ENCODE results near the gene ANKRD23. TPM values are rescaled to one million over a fixed set of nuclear protein-coding genes. Genes with fewer than 3 reads are reported as not detected.

ANKRD23 gene
- total and polyA plus RNA-seq, 3 donors from 2014 or later: 5.3 to 7.5 (median 6.8) TPM

DNA sequence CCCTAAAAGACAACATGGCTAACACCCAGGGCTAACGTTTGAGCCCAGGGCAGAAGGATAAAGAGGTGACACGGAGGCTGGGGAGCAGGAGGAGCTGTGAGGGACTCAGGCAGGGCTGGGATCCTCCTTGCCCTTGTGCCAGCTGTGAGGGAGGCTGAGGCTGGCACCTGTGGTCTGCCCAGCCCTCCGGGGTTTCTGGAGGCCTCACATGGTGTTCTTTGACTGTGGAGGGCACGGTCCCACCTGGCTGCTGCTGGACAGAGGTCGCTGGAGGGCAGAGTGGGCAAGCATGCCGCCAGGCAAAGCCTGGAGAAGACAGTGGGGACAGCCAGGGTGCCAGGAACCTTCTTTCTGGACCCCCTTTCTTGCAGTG is 54.6 kb downstream of the ANKRD23 start:
- no peaks in the 10 kb centered on the region for H3K4me1 ChIP-seq
- no peak for DNase-seq
- intact Hi-C loops (cut with DNase I; ENCODE audit: low total_unique reads): no loop called here
- no peaks in the 10 kb centered on the region for H3K36me3 ChIP-seq (ENCODE audit: low read depth, missing control alignments)
- TF ChIP-seq, protein P1, sequence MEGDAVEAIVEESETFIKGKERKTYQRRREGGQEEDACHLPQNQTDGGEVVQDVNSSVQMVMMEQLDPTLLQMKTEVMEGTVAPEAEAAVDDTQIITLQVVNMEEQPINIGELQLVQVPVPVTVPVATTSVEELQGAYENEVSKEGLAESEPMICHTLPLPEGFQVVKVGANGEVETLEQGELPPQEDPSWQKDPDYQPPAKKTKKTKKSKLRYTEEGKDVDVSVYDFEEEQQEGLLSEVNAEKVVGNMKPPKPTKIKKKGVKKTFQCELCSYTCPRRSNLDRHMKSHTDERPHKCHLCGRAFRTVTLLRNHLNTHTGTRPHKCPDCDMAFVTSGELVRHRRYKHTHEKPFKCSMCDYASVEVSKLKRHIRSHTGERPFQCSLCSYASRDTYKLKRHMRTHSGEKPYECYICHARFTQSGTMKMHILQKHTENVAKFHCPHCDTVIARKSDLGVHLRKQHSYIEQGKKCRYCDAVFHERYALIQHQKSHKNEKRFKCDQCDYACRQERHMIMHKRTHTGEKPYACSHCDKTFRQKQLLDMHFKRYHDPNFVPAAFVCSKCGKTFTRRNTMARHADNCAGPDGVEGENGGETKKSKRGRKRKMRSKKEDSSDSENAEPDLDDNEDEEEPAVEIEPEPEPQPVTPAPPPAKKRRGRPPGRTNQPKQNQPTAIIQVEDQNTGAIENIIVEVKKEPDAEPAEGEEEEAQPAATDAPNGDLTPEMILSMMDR (IDR thresholded peaks at IDR 0.05): no peak
- TF ChIP-seq POLR2A (IDR thresholded peaks at IDR 0.05): no peak
- H3K27ac ChIP-seq: no peak overlapping the region
- H3K4me3 ChIP-seq: no peak overlapping the region
- WGBS, 2 donors: 84 to 86% methylated on average over 6 of the region's 6 CpGs
- no peaks in the 10 kb centered on the region for H3K27me3 ChIP-seq
- H3K9me3 ChIP-seq: no peaks in the 10 kb centered on the region

DNA sequence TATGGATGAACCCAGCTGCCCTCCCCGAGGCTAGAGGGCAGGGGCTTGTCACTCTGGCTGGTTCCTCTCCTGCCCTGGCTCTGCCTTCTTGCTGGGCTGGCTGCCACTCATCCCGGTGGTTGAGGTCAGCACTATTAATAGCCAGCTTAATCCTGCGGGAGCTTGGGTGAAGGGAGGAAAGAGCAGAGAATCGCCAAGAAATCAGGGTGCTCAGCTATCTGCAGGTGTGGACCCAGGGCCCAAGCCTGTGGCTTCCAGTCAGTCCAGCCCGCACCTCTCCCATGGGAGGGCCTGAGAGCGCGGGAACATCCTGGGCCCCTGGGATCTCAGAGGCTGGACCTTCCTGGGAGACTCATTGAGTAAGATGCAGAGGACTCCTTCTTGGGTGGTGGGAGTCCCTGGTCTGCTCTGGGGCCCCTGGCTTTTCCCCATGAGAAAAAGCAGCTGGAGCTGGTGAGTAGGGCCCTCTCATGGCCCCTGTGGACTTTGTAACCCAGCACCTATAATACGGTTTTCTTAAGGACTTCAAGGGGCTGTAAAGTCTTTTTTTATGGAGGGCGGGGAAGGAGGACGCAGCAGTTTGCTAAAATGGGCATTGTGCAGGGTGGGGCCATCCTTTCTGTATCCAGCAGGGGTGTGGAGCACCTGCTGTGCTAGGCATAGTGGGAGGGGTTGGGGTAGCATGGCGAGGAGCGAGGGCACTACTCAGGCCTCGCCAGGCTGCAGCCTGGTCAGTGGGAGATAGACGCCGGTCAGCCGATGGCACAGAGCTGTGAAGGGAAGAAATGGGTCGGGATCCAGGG is 55.2 kb downstream of the ANKRD23 start:
- H3K27me3 ChIP-seq: no peaks in the 10 kb centered on the region
- peak; percentile 57 for DNase-seq
- no peaks in the 10 kb centered on the region for H3K4me1 ChIP-seq
- no peak overlapping the region for H3K4me3 ChIP-seq
- no peaks in the 10 kb centered on the region for H3K36me3 ChIP-seq (ENCODE audit: low read depth, missing control alignments)
- WGBS, 2 donors: 74 to 83% methylated on average over 16 to 17 of the region's 17 CpGs
- no peaks in the 10 kb centered on the region for H3K9me3 ChIP-seq
- H3K27ac ChIP-seq: no peak overlapping the region
- intact Hi-C loops (cut with DNase I; ENCODE audit: low total_unique reads): no loop called here
- TF ChIP-seq, protein P1 (IDR thresholded peaks at IDR 0.05): no peak
- TF ChIP-seq POLR2A (IDR thresholded peaks at IDR 0.05): no peak

MicroRNAs within 50 kb of the gene (microRNA counts, 767-probe panel; counts per million panel counts)
- microRNA hsa-miR-3127-5p: 0 to 152 counts per million in 2 donors

Small RNA genes within 50 kb of the gene (microRNA-seq; reads per million reads assigned to microRNA genes)
- 2.8 to 4.9 reads per million in 2 donors for gene MIR3127 (ENCODE audit: borderline number of aligned reads in 2 of 2, borderline replicate concordance in 1 of 2)

Small RNA genes within 50 kb of the gene (small RNA-seq; reads per million reads assigned to genes)
- gene MIR3127: 0.46 to 0.47 reads per million in 2 donors

Other genes with a start within 250 kb of the ANKRD23 start
- gene KANSL3, start 205.7 kb downstream of the ANKRD23 start, total RNA-seq: 100 to 1,000 TPM in 1 of 2 donors, 10 to 100 TPM in 1; 78.7 to 102 TPM
- gene KANSL3, start 205.7 kb downstream of the ANKRD23 start, polyA plus RNA-seq (ENCODE audit: insufficient read depth, low read depth, low replicate concordance): 108 TPM
- gene FER1L5, start 201.3 kb downstream of the ANKRD23 start, total RNA-seq: 10 to 100 TPM in 1 of 2 donors, 1 to 10 TPM in 1; 7.1 to 15.3 TPM
- 15.0 TPM for gene FER1L5, start 201.3 kb downstream of the ANKRD23 start, polyA plus RNA-seq (ENCODE audit: insufficient read depth, low read depth, low replicate concordance)
- 10 to 100 TPM; 24.2 to 24.5 TPM for gene LMAN2L, start 104.0 kb downstream of the ANKRD23 start, total RNA-seq
- gene LMAN2L, start 104.0 kb downstream of the ANKRD23 start, polyA plus RNA-seq (ENCODE audit: insufficient read depth, low read depth, low replicate concordance): 25.2 TPM
- gene CNNM4, start 83.1 kb downstream of the ANKRD23 start, total RNA-seq: 10 to 100 TPM; 18.0 to 18.4 TPM
- gene CNNM4, start 83.1 kb downstream of the ANKRD23 start, polyA plus RNA-seq (ENCODE audit: insufficient read depth, low read depth, low replicate concordance): 21.8 TPM
- gene CNNM3, start 27.8 kb downstream of the ANKRD23 start, total RNA-seq: 10 to 100 TPM; 32.2 to 33.6 TPM
- gene CNNM3, start 27.8 kb downstream of the ANKRD23 start, polyA plus RNA-seq (ENCODE audit: insufficient read depth, low read depth, low replicate concordance): 33.5 TPM
- 10 to 100 TPM; 13.9 to 16.4 TPM for gene ANKRD39, start 14.0 kb upstream of the ANKRD23 start, total RNA-seq
- 8.9 TPM for gene ANKRD39, start 14.0 kb upstream of the ANKRD23 start, polyA plus RNA-seq (ENCODE audit: insufficient read depth, low read depth, low replicate concordance)
- gene SEMA4C, start 26.1 kb upstream of the ANKRD23 start, total RNA-seq: 10 to 100 TPM; 11.4 to 17.6 TPM
- gene SEMA4C, start 26.1 kb upstream of the ANKRD23 start, polyA plus RNA-seq (ENCODE audit: insufficient read depth, low read depth, low replicate concordance): 10.5 TPM
- gene FAM178B, start 142.6 kb upstream of the ANKRD23 start, total RNA-seq: 10 to 100 TPM; 19.7 to 20.6 TPM
- 11.6 TPM for gene FAM178B, start 142.6 kb upstream of the ANKRD23 start, polyA plus RNA-seq (ENCODE audit: insufficient read depth, low read depth, low replicate concordance)